Measurements from ENCODE around the gene GRID2. TPM values are rescaled to one million over a fixed set of nuclear protein-coding genes. Genes with fewer than 3 reads are reported as not detected.

The GRID2 gene
- total and polyA plus RNA-seq, 10 of the 15 experiments (the other 5 are each of a cell fraction or from before 2014, with no cell fraction given) = not detected

DNA sequence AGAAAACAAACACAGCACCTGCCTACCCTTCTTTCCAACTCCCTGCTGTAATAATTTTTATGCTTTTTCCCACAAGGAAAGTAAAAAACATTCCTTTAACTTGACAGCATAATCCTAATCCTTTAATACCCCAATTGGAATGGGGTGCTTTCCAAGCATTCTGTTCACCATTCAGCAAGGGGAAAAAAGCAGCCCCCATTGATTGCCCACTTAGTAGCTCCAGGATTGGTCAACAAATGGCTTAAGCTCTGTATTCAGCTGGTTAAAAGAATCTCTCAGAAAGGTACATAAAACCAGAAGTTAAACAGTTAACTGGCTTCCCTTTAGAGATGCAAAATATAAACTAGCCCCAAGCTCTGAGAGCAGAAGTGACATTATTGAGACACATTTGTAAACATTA lies 1330.0 kb downstream of the GRID2 start (continued):
- TF ChIP-seq, protein P1, sequence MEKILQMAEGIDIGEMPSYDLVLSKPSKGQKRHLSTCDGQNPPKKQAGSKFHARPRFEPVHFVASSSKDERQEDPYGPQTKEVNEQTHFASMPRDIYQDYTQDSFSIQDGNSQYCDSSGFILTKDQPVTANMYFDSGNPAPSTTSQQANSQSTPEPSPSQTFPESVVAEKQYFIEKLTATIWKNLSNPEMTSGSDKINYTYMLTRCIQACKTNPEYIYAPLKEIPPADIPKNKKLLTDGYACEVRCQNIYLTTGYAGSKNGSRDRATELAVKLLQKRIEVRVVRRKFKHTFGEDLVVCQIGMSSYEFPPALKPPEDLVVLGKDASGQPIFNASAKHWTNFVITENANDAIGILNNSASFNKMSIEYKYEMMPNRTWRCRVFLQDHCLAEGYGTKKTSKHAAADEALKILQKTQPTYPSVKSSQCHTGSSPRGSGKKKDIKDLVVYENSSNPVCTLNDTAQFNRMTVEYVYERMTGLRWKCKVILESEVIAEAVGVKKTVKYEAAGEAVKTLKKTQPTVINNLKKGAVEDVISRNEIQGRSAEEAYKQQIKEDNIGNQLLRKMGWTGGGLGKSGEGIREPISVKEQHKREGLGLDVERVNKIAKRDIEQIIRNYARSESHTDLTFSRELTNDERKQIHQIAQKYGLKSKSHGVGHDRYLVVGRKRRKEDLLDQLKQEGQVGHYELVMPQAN (conservative IDR thresholded peaks at IDR 0.05) = no peak
- TF ChIP-seq, protein P2, sequence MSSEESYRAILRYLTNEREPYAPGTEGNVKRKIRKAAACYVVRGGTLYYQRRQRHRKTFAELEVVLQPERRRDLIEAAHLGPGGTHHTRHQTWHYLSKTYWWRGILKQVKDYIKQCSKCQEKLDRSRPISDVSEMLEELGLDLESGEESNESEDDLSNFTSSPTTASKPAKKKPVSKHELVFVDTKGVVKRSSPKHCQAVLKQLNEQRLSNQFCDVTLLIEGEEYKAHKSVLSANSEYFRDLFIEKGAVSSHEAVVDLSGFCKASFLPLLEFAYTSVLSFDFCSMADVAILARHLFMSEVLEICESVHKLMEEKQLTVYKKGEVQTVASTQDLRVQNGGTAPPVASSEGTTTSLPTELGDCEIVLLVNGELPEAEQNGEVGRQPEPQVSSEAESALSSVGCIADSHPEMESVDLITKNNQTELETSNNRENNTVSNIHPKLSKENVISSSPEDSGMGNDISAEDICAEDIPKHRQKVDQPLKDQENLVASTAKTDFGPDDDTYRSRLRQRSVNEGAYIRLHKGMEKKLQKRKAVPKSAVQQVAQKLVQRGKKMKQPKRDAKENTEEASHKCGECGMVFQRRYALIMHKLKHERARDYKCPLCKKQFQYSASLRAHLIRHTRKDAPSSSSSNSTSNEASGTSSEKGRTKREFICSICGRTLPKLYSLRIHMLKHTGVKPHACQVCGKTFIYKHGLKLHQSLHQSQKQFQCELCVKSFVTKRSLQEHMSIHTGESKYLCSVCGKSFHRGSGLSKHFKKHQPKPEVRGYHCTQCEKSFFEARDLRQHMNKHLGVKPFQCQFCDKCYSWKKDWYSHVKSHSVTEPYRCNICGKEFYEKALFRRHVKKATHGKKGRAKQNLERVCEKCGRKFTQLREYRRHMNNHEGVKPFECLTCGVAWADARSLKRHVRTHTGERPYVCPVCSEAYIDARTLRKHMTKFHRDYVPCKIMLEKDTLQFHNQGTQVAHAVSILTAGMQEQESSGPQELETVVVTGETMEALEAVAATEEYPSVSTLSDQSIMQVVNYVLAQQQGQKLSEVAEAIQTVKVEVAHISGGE (CRISPR knock-in tag; IDR thresholded peaks at IDR 0.05) = no peak
- TF ChIP-seq NFYB (IDR thresholded peaks at IDR 0.05; ENCODE audit: insufficient read depth, low read depth, low read length) = no peak

DNA sequence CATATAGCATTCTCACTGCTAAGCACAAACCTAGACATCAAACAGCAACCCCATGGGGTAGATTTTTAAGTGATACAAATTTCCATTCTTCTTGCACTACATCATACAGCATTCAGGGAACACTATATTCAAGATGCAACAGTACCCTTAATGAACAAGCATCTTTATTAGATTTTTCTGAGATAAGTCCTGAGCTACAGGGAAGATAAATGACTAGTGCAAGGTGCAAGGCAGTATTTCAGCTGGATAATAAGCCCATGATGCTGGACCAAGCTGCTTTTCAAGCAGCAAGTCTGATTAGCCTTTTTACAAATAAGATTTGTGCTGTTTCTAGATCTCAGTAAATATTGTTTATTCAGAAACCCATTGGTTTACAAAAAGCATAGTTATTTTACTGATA lies 1332.2 kb downstream of the GRID2 start:
- Histone ChIP-seq H4K20me1 (ENCODE audit: control insufficient read depth, insufficient read depth) (no peaks in the 10 kb centered on the region), H3K4me3 (no peak overlapping the region), H3K9me3 (replicated peaks; ENCODE audit: control insufficient read depth, insufficient read depth, low read length) (no peaks in the 10 kb centered on the region), H3K4me1 (ENCODE audit: control insufficient read depth, insufficient read depth, low read length) (no peaks in the 10 kb centered on the region), H3K9ac (ENCODE audit: control insufficient read depth, insufficient read depth, low read length) (no peak overlapping the region), H3K4me2 (ENCODE audit: control insufficient read depth, insufficient read depth) (no peak overlapping the region), H3K27ac (ENCODE audit: control insufficient read depth, insufficient read depth) (no peak overlapping the region), H3K79me2 (ENCODE audit: control insufficient read depth, insufficient read depth, low read length) (no peaks in the 10 kb centered on the region), H3K36me3 (ENCODE audit: control insufficient read depth in 2 of 2, insufficient read depth in 2 of 2, low read length in 1 of 2) (no peaks in the 10 kb centered on the region), H3K27me3 (replicated peaks in 1 of 2; ENCODE audit: control insufficient read depth in 2 of 2, insufficient read depth in 2 of 2, low read length in 1 of 2) (no peaks in the 10 kb centered on the region), H2AFZ (ENCODE audit: control insufficient read depth, low read depth, low read length) (no peak overlapping the region)
- SMC1A ChIA-PET (ENCODE audit: uncharacterized antibody, unreplicated experiment) = interaction anchor here (0.5 to 0.6 kb wide), 2 partner anchors 265 to 728 kb away, joined by 3 to 4 read pairs; no protein-coding TSS in a partner anchor
- RAD21 ChIA-PET (ENCODE audit: unreplicated experiment) = no interaction called here
- CTCF ChIA-PET = no interaction called here
- POLR2A ChIA-PET = no interaction called here
- in situ Hi-C loops (cut with MboI) = no loop called here
- intact Hi-C loops (cut with micrococcal nuclease; ENCODE audit: unreplicated experiment) = no loop called here
- FAIRE-seq (no peak), DNase-seq (ENCODE audit: low read depth, low spot score) (no peak), ATAC-seq (no peak)
- no TSS peak for BruUV-seq (replicated peaks)
- no peak for TF ChIP-seq YBX1 (IDR thresholded peaks at IDR 0.05)
- TF ChIP-seq ZNF217 (IDR thresholded peaks at IDR 0.05) = no peak
- no peak for TF ChIP-seq DPF2 (IDR thresholded peaks at IDR 0.05)
- no peak for TF ChIP-seq EED (IDR thresholded peaks at IDR 0.05; ENCODE audit: low read depth)
- no peak for TF ChIP-seq TBL1XR1 (IDR thresholded peaks at IDR 0.05; ENCODE audit: low read depth, low read length)
- TF ChIP-seq KLF5 (IDR thresholded peaks at IDR 0.05; ENCODE audit: partially characterized antibody) = no peak
- TF ChIP-seq NFYB (IDR thresholded peaks at IDR 0.05; ENCODE audit: insufficient read depth, low read depth, low read length) = no peak
- TF ChIP-seq SMAD5 (IDR thresholded peaks at IDR 0.05; ENCODE audit: low read depth) = no peak
- no peak for TF ChIP-seq SMC3 (IDR thresholded peaks at IDR 0.05; ENCODE audit: borderline replicate concordance, low read length)
- TF ChIP-seq, protein P3, sequence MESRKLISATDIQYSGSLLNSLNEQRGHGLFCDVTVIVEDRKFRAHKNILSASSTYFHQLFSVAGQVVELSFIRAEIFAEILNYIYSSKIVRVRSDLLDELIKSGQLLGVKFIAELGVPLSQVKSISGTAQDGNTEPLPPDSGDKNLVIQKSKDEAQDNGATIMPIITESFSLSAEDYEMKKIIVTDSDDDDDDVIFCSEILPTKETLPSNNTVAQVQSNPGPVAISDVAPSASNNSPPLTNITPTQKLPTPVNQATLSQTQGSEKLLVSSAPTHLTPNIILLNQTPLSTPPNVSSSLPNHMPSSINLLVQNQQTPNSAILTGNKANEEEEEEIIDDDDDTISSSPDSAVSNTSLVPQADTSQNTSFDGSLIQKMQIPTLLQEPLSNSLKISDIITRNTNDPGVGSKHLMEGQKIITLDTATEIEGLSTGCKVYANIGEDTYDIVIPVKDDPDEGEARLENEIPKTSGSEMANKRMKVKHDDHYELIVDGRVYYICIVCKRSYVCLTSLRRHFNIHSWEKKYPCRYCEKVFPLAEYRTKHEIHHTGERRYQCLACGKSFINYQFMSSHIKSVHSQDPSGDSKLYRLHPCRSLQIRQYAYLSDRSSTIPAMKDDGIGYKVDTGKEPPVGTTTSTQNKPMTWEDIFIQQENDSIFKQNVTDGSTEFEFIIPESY (IDR thresholded peaks at IDR 0.05) = no peak
- TF ChIP-seq ASH2L (IDR thresholded peaks at IDR 0.05; ENCODE audit: borderline replicate concordance, low read depth) = no peak
- TF ChIP-seq RB1 (IDR thresholded peaks at IDR 0.05; ENCODE audit: borderline replicate concordance) = no peak
- no peak for TF ChIP-seq ZNF207 (IDR thresholded peaks at IDR 0.05; ENCODE audit: borderline replicate concordance)
- TF ChIP-seq, protein P4, sequence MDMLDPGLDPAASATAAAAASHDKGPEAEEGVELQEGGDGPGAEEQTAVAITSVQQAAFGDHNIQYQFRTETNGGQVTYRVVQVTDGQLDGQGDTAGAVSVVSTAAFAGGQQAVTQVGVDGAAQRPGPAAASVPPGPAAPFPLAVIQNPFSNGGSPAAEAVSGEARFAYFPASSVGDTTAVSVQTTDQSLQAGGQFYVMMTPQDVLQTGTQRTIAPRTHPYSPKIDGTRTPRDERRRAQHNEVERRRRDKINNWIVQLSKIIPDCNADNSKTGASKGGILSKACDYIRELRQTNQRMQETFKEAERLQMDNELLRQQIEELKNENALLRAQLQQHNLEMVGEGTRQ (IDR thresholded peaks at IDR 0.05; ENCODE audit: borderline replicate concordance, low read depth, low read length) = no peak

All from GM12878 (cell line).